ENCODE results near the gene PBRM1. TPM values are rescaled to one million over a fixed set of nuclear protein-coding genes. Genes with fewer than 3 reads are reported as not detected.

The PBRM1 gene
- total and polyA plus RNA-seq, 11 donors, result 8.5 to 61.7 (median 44.4) TPM

- H3K36me3 ChIP-seq, result peaks cover 0 to 61% (median 40%) of the 10 kb centered on the region in 9 donors
- 42 to 66% (median 48%) methylated on average over 1 of the region's 1 CpG for WGBS, 4 donors
- intact Hi-C loops (cut with DNase I), result no loop called here
- ATAC-seq (no peak), DNase-seq (peak in 2 of 5 donors; percentile 41 to 45)
- no peak overlapping the region for H3K27ac ChIP-seq
- no peak for TF ChIP-seq CTCF (IDR thresholded peaks at IDR 0.05)
- TF ChIP-seq POLR2A (IDR thresholded peaks at IDR 0.05), result no peak
- H3K27me3 ChIP-seq, result no peaks in the 10 kb centered on the region
- peaks cover 0 to 4% (median 0%) of the 10 kb centered on the region in 12 donors for H3K4me1 ChIP-seq
- H3K9me3 ChIP-seq, result no peaks in the 10 kb centered on the region
- no peak overlapping the region for H3K4me3 ChIP-seq
Measured at GRCh38 chr3:52593103-52593502, 92.6 kb downstream of the PBRM1 start.

GRCh38 chr3:52574056-52574965 lies 111.4 kb downstream of the PBRM1 start:
- DNase-seq, result no peak
- Histone ChIP-seq H3K36me3 (peaks cover 0 to 95% (median 66%) of the 10 kb centered on the region in 9 donors), H3K4me1 (peaks cover 0 to 4% (median 0%) of the 10 kb centered on the region in 12 donors), H3K9me3 (no peaks in the 10 kb centered on the region), H3K27me3 (no peaks in the 10 kb centered on the region), H3K27ac (no peak overlapping the region), H3K4me3 (no peak overlapping the region)
- WGBS, 4 donors, result 88 to 93% (median 90%) methylated on average over 6 of the region's 6 CpGs
- TF ChIP-seq POLR2A (IDR thresholded peaks at IDR 0.05), result no peak
- TF ChIP-seq CTCF (IDR thresholded peaks at IDR 0.05), result no peak
- intact Hi-C loops (cut with DNase I), result no loop called here
- ATAC-seq, result no peak

- Histone ChIP-seq H3K4me1 (peaks cover 0 to 4% (median 0%) of the 10 kb centered on the region in 12 donors), H3K4me3 (no peak overlapping the region), H3K36me3 (peaks cover 0 to 91% (median 54%) of the 10 kb centered on the region in 9 donors), H3K27me3 (no peaks in the 10 kb centered on the region), H3K9me3 (no peaks in the 10 kb centered on the region), H3K27ac (no peak overlapping the region)
- WGBS, 4 donors, result 62 to 82% (median 72%) methylated on average over 6 of the region's 6 CpGs
- intact Hi-C loops (cut with DNase I), result no loop called here
- no peak for ATAC-seq
- TF ChIP-seq POLR2A (IDR thresholded peaks at IDR 0.05), result no peak
- no peak for TF ChIP-seq CTCF (IDR thresholded peaks at IDR 0.05)
- DNase-seq, result no peak
Measured at GRCh38 chr3:52572221-52572620, 113.5 kb downstream of the PBRM1 start.

- peak in 1 of 4 donors; percentile 72 for ATAC-seq
- Histone ChIP-seq H3K36me3 (peaks cover 0 to 84% (median 35%) of the 10 kb centered on the region in 9 donors), H3K4me1 (peaks cover 0 to 4% (median 0%) of the 10 kb centered on the region in 12 donors), H3K27me3 (no peaks in the 10 kb centered on the region), H3K27ac (peak overlapping the region in 3 of 12 donors; percentile 2 to 37 (median 19)), H3K4me3 (no peak overlapping the region), H3K9me3 (no peaks in the 10 kb centered on the region)
- intact Hi-C loops (cut with DNase I), result no loop called here
- 65 to 79% (median 71%) methylated on average over 4 of the region's 4 CpGs for WGBS, 4 donors
- DNase-seq, result no peak
- TF ChIP-seq POLR2A (IDR thresholded peaks at IDR 0.05), result no peak
- TF ChIP-seq CTCF (IDR thresholded peaks at IDR 0.05), result no peak
Measured at GRCh38 chr3:52570076-52570475, 115.6 kb downstream of the PBRM1 start.

Measured in heart left ventricle (tissue), 16 donors.